Gastroesophageal sphincter (tissue), 3 donors: Measurements from ENCODE around the gene ABCG1.

ENCODE experiments used
- POLR2AphosphoS5 ChIP-seq: sonication (generic); formaldehyde crosslinking; IDR thresholded peaks from one replicate; pipeline ENCODE4 v1.6.1; 2017; ENCODE audit warnings: antibody characterized with exemption
- TF ChIP-seq, protein P1 (sequence below), 4 experiments: fragments of 200-600 bp in 2 of 4; fragments of 450-650 bp in 2 of 4; sonication (generic) in 1 of 4; IDR thresholded peaks; one replicate each; pipeline ENCODE4 v1.5.1; 2017 to 2019; ENCODE audit warnings: antibody characterized with exemption in 4 of 4, mild to moderate bottlenecking in 2 of 4, moderate library complexity in 2 of 4

GRCh38 chr21:42216726-42217572, 2.0 kb upstream of the ABCG1 start:
- no peak for TF ChIP-seq POLR2AphosphoS5
- TF ChIP-seq, protein P1, sequence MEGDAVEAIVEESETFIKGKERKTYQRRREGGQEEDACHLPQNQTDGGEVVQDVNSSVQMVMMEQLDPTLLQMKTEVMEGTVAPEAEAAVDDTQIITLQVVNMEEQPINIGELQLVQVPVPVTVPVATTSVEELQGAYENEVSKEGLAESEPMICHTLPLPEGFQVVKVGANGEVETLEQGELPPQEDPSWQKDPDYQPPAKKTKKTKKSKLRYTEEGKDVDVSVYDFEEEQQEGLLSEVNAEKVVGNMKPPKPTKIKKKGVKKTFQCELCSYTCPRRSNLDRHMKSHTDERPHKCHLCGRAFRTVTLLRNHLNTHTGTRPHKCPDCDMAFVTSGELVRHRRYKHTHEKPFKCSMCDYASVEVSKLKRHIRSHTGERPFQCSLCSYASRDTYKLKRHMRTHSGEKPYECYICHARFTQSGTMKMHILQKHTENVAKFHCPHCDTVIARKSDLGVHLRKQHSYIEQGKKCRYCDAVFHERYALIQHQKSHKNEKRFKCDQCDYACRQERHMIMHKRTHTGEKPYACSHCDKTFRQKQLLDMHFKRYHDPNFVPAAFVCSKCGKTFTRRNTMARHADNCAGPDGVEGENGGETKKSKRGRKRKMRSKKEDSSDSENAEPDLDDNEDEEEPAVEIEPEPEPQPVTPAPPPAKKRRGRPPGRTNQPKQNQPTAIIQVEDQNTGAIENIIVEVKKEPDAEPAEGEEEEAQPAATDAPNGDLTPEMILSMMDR (IDR thresholded peaks at IDR 0.05): no peak
